Head of caudate nucleus (tissue), 42 donors: Measurements from ENCODE around the gene SDSL.

Experiments
- DNase-seq, 42 donors: peaks; one replicate each; pipeline versions ENCODE4 v3.0.0 to v3.0.0-alpha.2; 2020 to 2021; ENCODE audit warnings: mixed read lengths in 7 of 42
- intact Hi-C: fragments of 100-400 bp; cut with DNase I; formaldehyde crosslinking; loops from one replicate; pipeline ENCODE4 v1.15.0; 2022

Gene SDSL

DNA sequence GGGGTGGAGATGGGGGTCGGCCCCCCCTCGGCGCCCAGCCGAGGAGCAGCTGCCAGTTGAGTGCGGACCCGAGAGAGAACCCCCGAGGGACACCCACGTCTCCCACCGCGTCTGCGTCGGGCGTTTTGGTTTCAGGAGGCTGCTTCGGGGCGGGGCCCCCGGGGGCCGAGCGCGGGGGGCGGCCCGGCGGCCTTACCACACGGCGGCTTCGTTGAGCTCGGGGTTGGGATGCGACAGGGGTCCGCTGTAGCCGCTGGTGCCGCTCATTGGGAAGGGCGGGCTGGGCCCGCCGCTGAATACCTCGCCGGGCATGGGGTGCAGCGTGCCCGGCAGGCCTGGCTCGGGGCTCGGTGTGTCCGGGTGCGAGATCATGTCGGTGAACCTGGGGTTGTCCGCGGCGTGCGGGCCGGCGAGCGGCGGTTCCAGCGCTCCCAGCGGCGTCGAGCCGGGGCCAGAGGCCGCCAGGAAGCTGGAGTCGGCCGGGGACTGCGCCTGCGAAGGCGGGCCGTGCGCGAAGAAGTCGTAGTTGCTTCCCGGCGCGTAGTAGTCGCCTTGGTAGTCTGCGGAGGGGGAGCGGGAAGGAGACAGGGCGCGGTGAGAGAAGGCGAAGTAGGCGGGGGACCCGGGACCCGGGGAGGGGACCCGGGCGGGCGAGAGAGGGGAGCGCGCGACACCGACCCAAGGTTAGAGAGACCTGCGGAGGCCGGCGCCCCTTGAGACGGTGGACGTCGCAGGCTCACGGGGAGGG is 41.0 kb downstream of the SDSL start:
- DNase-seq, result no peak
- intact Hi-C loops, result loop anchor here (5.0 kb wide), 1 partner anchor 449 kb away; no protein-coding TSS in a partner anchor

DNA sequence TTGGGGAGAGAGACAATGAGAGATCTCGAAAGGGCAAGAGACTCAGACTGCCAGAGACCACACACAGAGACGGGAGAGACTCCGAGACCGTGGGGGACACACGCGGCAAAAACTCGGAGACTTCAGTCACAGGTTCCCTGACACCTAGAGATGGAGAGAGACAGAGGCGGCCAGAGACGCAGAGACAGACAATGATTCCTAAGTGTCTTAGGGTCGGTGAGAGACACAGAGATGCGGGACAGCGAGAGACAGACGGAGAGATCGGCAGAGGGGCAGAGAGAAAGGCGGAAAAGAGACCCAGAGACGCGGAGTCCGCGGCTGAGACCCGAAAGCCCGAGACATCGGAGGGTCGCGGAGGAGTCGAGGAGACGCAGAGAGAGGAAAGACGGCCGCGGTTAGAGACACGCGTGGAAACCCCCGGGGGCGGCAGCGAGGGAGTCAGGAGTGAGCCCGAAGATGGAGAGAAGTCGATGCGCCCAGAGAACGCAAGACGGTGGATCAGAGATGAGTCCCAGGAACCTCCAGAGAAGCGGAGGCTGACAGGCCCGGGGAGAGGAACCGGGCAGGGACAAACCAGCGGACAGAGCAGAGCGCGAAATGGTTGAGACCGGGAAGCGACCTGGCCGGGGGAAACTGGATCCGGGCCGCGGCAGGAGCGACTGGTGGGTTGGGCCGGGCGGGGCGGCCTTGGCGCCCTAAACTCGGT is 41.7 kb downstream of the SDSL start:
- DNase-seq, result no peak
- intact Hi-C loops, result loop anchor here (5.0 kb wide), 1 partner anchor 448 kb away; no protein-coding TSS in a partner anchor

DNA sequence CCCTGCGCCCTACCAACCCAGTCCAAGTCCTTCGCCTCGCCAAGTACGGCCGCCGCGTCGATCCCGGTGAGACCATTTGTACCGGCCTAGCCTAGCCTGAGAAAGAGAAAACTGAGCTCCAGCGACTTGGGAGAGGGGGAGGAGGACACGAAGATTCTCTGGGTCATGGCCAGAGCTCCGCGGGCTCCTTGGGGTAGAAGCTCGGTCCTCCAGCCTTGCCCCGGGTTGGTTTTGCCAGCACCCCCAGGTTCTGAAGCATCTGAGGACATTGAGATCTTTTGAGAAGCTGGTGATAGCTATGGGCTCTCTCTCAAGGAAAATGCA is 42.2 kb downstream of the SDSL start:
- no peak for DNase-seq
- intact Hi-C loops, result loop anchor here (5.0 kb wide), 1 partner anchor 448 kb away; no protein-coding TSS in a partner anchor

DNA sequence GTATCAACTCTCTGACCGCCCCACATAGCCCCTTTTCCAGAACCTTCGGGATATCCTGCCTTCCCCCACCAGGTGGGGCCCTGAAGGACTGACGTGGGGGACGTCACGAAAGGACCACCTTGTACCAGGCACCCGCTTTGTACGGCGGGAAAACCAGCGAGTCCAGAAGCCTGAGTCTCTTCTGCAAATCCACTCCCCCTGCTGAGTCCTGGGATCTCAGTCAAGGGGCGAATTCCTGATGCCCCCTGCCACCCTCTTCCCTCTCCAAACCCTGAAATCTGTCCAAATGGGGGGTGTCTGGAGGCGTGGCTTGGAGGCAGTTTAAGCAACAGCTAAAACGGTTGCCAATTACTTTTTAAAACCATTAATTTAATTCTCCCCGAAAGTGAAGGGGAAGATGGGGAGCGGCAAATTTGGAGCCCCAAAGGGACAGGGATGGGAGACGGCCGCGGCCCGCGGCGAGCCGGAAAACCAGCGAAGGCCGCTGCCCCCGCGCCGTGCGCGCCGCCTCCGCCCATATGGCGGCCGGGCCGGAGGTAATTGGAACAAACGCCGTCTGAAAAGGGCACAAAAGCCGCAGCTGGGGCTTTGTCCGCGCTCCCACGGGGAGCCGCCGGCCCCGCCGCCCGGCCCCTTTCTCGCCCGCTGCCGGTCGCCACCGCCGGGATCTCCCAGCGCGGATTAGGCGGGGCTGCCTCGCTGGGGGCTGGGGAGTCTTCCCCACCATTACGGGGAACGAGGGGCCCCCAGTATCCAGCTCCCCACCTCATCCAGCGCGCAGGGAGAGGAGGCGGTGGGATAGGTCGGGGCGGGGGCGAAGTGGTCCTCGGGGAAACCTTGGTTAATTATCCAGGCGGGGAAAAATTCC is 42.9 kb downstream of the SDSL start:
- intact Hi-C loops, result loop anchor here (5.0 kb wide), 1 partner anchor 447 kb away; no protein-coding TSS in a partner anchor
- DNase-seq, result no peak

DNA sequence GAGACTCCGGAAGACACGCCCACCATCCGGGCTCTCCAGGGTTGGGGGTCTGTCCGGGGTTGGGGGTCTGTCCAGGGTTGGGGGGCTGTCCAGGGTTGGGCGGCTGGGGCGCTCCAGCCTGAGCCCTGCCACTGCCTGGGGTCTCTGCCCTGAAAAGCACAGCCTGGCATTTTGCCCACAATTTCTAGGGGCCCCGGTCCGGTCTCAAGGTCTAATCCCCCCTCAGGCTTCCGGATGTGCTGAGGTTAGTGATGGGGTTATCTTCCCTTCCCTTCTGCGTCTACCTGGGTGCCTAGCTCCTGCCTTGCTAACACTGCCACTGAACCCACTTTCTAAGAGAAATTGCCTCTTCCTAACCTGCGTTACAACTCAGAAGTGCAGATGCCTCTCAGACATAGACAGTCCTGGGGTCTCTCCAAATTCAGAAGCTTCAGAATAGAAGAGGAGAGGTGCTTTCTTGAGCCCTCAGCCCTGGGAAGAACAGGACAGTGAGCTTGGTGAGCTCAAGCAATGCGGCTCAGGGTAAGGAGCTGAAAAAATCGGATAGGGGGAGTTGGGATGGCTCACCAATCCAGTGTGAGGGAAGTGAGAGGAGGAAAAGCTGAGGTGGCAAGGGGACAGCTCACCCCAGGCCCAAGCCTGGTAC is 43.8 kb downstream of the SDSL start:
- intact Hi-C loops, result no loop called here
- DNase-seq, result no peak

DNA sequence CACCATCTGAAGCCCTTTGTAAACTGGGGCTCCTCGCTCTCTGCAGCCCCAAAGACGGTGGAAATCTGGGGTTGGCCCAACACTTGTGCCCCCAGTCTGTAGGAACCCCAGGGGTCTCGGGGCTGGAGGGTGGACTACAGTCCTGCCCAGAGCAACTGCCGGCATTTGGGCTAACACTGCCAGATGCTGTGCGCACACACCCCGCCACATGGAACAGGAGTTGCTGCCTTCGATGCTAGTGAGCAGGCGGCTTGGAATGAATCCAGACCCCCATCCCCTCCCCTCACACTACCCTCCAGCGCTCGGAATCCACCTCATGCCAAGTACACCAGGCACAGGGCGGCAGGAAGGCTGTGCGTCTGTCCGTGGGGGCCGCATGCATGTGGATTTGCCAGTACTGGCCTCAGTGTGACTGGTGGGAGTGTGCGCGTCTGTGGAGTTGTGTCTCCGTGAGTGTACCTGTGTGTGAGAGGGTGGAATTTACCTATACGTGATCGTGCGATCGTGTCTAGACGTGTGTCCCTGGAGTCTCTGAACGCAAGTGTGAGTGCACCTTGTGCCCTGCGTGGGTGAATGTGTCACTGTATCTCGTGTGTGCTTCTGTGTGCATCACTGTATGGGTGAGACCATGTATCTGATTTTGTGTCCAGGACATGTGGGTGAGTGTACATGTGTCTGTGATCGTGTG is 44.4 kb downstream of the SDSL start:
- DNase-seq, result no peak
- intact Hi-C loops, result no loop called here

DNA sequence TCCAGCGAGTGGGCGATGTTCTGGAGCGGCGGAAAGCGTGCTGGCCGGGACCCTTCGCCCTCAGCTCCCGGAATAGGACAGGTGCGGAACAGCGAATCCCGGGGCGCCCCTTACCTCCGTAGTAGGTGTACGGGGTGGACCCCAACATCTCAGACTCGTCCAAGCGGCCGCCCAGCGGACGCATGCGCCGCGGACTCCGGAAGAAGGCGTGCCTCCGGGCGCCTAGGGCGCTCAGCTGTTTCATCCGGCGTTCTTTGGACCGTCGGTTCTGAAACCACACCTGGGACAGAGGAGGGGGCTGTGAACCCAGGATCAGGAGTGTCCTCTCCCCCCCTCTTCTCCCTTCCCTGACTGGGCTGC is 44.9 kb downstream of the SDSL start:
- intact Hi-C loops, result no loop called here
- no peak for DNase-seq

DNA sequence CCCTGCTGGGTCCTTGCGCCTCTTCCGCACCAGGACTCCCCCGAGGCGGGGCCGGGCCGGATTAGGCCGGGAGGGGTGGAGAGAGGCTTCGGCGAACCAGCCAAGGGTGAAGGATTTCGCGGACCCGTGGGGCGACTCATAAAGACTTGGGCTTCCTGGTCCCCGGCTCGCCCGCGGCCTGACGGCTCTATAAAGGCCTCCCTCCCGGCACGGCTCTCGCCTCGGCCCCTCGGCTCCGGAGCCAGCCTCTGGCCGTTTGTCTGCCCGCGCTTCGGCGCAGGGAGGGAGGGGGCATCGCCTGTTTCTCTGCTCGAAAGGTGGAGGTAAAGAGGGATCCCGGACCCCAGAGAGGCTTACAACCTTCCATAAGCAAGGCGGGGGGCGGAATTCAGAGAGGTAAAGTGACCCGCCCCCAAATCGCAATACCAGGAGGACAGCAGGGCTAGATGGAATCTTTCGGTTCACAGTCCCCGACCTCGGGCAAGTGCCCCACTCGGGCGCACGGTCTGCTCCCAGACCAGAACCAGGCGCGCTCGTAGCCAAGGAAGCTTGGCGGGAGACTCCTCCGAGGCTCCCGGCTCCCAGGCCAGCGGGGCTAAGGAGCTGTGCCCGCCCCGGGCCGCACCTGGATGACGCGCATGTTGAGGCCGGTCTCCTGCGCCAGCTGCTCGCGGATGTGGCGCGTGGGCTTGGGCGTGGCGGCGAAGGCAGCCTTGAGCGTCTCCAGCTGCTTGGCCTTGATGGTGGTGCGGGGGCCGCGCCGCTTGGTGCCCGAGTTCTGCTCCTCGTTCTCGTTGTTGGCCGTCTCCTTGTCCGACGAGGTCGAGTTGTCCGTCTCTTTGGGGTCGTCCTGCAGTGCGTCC is 45.6 kb downstream of the SDSL start:
- no peak for DNase-seq
- intact Hi-C loops, result no loop called here

DNA sequence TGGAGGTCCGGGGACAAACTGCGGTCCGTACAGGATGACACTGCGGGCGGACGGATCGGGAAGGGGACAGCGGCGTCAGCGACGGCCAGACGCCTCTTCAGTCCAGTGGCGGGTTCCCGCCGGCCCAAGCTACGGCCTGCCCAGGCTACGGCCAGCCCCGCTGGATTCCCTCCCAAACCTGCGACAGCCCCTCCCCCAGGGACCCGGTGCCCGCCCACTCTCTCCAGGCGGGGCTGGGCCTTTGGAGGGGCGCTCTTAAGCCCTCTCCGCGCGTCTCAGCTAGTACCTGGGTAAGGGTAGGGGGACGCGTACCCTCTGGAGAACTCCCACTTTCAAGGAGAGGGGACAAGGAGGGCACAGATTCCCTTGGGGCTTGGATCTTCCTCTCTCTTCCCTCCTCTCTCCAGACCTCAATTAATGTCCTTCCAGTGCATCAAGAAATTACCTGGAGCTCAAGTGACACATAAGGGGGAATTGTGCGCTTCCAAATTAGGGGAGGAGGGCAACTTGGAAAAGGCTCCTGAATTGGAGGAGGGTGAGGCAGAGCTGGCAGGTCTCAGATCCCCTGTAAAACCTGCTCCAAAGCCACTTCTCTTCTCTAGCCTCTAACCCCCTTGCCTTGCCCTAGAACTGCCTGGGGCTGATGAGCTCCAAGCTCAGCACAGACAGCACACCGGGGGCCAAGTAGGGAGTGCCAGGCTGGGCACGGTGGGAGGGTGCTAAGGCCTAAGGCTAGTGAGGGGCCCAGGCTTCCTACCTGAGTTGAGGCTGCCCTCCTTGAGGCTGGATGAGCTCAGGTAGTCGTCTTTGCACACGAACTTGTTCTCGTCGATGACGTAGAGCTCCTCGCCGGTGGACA is 46.4 kb downstream of the SDSL start:
- intact Hi-C loops, result no loop called here

DNA sequence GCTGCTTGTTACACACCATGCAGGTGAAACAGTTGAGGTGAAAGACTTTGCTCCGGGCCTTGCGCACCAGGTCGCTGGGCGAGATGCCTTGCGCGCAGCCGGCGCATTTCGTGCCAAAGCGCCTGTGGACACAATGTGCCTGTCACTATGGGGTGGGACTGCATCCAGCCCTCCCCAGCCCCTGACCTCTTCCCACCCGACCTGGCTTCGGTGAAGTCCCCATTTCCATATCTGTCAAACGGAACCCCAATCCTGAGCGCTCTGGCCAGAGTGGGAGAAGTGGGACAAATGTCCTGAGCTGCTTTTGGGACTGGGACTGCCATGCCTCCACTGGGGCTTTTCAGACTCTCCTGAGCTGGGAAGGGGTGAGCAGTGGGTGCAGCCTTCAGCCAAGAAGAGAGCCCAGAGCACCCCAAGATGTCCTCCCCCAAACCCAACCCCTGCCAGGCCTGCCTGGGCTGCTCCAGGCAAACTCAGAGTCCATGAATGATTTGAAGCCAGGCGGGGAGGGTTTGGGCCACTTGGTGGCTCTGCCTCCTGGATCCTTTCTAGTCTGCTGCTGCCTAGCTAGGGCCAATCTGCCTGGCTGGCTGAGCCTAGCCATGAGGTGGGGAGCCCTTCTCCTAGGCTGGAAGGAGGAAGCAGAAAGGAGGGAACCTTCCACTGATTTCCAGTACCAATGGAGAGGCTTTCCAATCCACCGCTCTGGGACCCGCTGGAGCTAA is 47.2 kb downstream of the SDSL start:
- DNase-seq, result no peak
- intact Hi-C loops, result no loop called here

More for the DNA sequence above, 46.4 kb downstream of the SDSL start:
- no peak for DNase-seq

DNA sequence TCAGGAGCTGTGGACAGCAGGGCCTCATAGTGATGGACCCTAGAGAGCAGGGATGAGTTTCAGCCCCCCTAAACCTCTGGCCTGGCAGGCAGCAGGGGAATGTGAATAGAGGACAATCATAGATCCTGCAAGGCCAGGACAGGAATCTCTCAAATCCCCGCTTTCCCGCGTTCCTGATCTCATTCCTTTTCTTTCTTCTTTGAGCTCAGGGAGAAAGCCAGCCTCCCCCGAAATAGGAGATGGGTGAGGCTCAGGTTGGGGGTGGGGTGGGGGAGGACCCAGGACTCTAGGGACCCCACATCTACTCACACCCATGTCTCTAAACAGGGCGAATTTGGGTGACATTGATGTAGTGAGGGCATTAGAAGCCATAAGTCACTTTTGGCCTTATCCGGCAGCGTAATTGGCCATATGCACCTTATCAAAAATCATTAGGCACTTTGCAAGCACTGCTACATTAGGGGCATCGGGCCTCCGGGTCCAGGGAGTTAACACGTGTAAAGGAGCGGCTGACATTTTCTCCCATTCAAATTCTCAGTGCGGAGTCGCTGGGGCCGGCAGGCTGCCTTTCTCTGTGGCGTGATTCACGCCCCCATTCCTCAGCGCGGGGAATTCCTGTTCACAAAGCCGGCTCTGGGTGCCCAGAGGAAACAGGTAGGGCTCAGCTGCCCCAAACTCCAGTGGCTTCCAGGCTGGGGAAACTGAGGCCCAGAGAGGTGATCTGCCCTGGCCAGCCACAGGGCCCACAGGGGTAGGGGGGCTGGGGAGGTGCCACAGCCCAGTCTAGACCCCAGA is 48.0 kb downstream of the SDSL start:
- intact Hi-C loops, result no loop called here

DNA sequence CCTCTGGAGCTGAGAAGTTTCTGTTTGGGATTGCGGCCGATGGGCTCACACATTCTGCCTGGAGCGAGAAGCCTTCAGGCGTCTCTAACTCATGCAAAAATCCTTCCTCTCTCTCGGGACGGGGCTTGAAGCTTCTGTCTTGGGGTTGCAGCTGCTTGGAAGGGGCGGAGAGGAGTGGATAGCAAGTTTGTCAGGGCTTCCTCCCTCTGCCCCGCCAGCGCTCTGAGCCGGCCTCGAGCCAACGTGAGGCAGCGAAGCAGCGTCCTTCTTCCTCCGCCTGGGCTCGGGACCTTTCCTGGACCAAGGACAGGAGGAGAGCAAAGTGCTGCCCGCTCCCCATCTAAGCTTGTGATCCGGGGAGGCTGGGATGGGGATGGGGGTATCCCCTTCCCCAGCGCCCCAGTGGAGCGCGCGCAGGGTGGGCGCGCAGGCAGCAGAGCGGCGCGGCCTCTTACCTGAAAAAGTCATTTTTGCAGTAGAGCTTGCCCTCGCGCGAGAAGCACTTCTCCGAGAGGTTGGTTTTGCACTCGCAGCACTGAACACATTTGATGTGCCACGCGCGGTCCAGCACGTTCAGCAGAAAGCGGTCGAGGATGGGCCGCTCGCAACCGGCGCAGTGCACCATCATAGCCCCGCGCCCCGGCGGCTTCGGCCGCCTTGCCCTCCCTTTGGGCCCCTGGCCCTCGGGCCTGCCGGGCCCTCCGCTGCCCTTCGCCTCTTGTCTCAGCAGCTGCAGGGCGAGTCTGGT is 48.9 kb downstream of the SDSL start:
- intact Hi-C loops, result no loop called here
- no peak for DNase-seq

More for the DNA sequence above, 48.0 kb downstream of the SDSL start:
- DNase-seq, result no peak

DNA sequence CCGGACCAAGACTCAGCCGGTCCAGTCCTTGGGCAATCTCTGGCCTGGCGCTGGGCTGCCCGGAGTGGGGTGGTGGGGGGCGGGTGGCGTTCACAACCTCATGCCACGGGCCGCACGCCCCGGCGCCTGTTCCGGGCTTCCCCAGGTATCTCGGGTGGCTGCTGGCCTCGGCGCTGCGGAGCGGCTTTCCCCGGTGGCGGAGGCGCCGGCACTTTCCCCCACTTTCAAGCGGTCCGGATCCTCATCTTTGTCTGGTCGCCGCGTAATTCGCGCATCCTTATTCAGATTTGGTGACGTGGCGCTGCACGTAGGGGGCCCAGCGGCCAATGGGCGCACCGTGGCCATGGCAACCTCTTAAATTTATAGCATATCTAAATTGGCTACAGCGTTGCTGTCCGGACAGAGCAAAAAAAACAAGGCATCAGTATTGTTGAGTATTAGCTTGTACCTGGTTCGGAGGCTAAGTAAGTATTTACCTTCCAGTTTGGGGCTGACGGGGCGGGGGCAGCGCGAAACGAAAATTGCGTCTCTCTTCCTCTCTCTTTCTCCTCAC is 49.5 kb downstream of the SDSL start, which contains the start of gene LHX5:
Gene LHX5 (minus strand): TSS at position 253 of the 553 bp plus-strand sequence. CDS start 373 bp downstream, outside the sequence.
- intact Hi-C loops, result no loop called here
- no peak for DNase-seq
